Measurements from ENCODE around the gene APC2.
"Not testable (repeated sequence)": the region's sequence is repeated elsewhere in the genome, so short reads cannot be mapped to it uniquely, and the experiment has no call there.

APC2 gene

DNA sequence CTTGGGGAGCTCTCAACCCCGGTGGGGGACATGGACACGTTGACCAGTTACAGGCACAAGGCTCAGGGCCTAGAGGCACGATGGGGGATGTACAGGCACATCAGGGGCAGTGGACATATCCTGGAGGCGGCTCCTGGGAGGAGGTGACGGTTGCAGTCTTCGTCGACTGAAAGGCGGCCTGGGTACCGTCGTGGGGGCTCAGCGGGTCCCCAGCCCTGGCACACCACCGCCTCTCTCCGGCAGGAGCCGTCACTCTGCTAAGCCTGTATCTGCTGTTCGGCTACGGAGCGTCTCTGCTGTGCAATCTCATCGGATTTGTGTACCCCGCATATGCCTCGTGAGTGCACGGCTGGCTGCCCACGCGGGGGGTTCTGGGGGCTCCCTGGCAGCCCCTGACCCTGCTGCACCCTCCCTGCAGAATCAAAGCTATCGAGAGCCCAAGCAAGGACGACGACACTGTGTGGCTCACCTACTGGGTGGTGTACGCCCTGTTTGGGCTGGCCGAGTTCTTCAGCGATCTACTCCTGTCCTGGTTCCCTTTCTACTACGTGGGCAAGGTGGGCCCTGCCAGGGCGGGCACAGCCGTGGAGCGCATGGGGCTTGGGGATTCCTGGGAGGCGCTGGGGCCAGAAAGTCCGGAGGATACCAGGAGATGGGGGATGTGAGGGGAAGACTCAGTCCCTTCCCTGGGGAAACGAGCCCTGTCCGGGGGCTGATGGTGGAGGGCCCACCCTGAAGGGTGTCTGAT is 45.3 kb downstream of the APC2 start:
- TF ChIP-seq EZH2 (IDR thresholded peaks at IDR 0.05) (no peak), POLR2AphosphoS5 (IDR thresholded peaks at IDR 0.05; ENCODE audit: borderline replicate concordance, low read depth, low read length) (no peak), FOXP2 (optimal IDR thresholded peaks at IDR 0.05; ENCODE audit: control extremely low read depth, extremely low read length, insufficient read depth) (no peak)
- H3K9ac ChIP-seq (ENCODE audit: insufficient read length) = no peak overlapping the region
- no peaks in the 10 kb centered on the region for H3K9me3 ChIP-seq (ENCODE audit: low read depth, low read length)
- no peak overlapping the region for H3K27ac ChIP-seq
- H3K4me3 ChIP-seq = no peak overlapping the region
- no peak for DNase-seq (ENCODE audit: low read depth, low spot score)
- no peaks in the 10 kb centered on the region for H3K36me3 ChIP-seq (ENCODE audit: insufficient read depth, low read length)

DNA sequence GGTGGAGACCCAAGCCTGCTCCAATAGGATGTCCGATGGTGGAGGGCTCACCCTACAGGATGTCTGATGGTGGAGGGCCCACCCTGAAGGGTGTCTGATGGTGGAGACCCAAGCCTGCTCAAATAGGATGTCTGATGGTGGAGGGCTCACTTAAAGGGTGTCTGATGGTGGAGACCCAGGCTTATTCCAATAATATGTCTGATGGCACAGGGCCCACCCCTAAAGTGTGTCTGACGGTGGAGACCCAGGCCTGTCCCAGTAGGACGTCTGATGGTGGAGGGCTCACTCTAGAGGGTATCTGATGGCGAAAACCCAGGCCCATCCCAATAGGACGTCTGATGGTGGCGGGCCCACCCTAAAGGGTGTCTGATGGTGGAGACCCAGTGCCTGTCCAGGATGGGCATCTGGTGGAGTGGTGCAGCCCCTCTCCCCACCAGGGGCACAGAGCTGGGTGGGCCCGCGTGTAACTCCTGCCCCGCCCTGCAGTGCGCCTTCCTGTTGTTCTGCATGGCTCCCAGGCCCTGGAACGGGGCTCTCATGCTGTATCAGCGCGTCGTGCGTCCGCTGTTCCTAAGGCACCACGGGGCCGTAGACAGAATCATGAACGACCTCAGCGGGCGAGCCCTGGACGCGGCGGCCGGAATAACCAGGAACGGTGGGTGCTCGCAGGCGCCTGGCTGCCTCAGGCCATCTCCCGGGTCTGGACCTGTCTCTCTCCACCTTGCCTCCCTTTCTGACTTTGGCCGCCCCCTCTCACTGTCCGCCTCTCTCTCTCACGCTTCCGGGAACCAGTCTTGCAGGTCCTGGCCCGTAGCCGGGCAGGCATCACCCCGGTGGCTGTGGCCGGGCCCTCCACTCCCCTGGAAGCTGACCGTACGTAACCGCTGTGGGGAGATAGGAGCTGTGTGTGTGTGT is 46.1 kb downstream of the APC2 start:
- no peak for DNase-seq (ENCODE audit: low read depth, low spot score)
- no peak for TF ChIP-seq EZH2 (IDR thresholded peaks at IDR 0.05)
- TF ChIP-seq POLR2AphosphoS5 (IDR thresholded peaks at IDR 0.05; ENCODE audit: borderline replicate concordance, low read depth, low read length) = no peak
- no peak for TF ChIP-seq FOXP2 (optimal IDR thresholded peaks at IDR 0.05; ENCODE audit: control extremely low read depth, extremely low read length, insufficient read depth)
- Histone ChIP-seq H3K4me3 (no peak overlapping the region), H3K36me3 (ENCODE audit: insufficient read depth, low read length) (no peaks in the 10 kb centered on the region), H3K27ac (no peak overlapping the region), H3K9me3 (ENCODE audit: low read depth, low read length) (no peaks in the 10 kb centered on the region), H3K9ac (ENCODE audit: insufficient read length) (no peak overlapping the region)

DNA sequence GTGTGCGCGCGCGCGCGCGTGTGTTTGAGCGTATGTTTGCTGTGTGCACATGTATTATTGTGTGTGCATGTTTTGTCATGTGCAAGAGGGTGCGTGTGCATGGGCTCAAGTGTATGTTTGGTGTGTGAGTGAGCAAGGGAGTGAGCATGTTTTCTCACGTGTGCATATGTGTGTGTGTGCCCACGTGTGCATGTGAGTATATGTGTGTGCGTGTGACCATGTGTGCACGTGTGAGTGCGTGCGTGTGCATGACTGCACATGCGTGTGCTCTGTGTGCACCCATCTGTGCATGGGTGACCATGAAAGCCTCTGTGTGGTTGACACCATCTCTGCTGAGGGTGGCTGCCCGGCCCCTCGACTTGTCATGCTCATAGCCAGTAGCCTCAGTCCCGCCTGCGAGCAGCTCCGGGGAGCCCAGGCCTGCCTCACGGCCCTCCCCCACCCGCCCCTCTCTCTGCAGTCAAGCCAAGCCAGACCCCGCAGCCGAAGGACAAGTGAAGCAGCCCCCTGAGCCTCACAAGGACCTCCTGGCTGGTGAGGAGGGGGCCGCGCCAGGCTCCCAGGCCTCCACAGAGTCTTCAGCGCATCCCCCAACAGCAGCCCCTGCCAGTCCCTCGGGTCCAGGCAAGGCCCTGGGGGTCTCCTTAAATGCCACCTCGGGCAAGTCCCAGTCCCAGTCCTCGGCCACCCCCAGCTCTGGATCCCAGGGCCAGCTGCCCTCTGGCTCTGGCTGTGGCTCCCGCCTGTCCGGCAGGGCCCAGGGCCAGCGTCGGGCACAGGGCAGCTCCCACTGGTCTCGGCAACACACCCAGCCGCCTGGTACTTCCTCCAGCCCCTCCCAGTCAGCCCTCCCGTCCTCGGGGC is 47.0 kb downstream of the APC2 start:
- no peak for DNase-seq (ENCODE audit: low read depth, low spot score)
- Histone ChIP-seq H3K36me3 (ENCODE audit: insufficient read depth, low read length) (no peaks in the 10 kb centered on the region), H3K9ac (ENCODE audit: insufficient read length) (no peak overlapping the region), H3K9me3 (ENCODE audit: low read depth, low read length) (no peaks in the 10 kb centered on the region), H3K4me3 (no peak overlapping the region), H3K27ac (no peak overlapping the region)
- no peak for TF ChIP-seq EZH2 (IDR thresholded peaks at IDR 0.05)
- no peak for TF ChIP-seq FOXP2 (optimal IDR thresholded peaks at IDR 0.05; ENCODE audit: control extremely low read depth, extremely low read length, insufficient read depth)
- no peak for TF ChIP-seq POLR2AphosphoS5 (IDR thresholded peaks at IDR 0.05; ENCODE audit: borderline replicate concordance, low read depth, low read length)

DNA sequence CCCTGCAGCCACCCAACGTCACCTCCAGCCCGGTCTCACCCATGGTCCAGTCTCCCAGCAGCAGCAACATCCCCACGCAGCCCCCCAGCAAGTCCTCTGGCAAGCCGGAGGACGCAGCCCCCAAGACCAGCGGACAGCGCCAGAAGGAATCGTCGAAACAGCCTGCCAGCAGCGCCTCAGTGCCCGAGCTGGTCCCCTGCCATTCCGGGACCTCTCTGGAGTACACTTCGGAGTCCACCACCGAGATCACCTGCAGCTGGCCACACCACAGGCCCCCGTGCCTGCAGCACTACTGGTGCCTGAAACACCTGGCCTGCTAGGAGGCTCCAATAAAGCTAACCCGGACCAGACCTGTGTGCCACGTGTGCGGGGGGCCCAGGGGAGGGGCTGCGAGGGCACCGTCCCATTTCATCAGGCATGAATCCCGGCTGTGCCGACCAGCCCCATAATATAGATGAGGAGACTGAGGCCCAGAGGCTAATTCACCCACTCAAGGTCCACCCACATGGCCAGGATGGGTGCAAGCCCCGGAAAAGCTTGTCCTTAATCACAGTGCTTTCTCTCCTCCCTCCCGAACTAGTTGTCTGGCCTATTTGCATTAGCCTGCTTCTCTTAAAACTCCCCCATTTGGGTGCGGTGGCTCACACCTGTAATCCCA is 47.8 kb downstream of the APC2 start:
- DNase-seq (ENCODE audit: low read depth, low spot score) = no peak
- no peak for TF ChIP-seq FOXP2 (optimal IDR thresholded peaks at IDR 0.05; ENCODE audit: control extremely low read depth, extremely low read length, insufficient read depth)
- TF ChIP-seq EZH2 (IDR thresholded peaks at IDR 0.05) = no peak
- Histone ChIP-seq H3K9ac (ENCODE audit: insufficient read length) (no peak overlapping the region), H3K9me3 (ENCODE audit: low read depth, low read length) (no peaks in the 10 kb centered on the region), H3K4me3 (no peak overlapping the region; the same call in 1 of the 2 replicates), H3K27ac (no peak overlapping the region), H3K36me3 (ENCODE audit: insufficient read depth, low read length) (no peaks in the 10 kb centered on the region)

DNA sequence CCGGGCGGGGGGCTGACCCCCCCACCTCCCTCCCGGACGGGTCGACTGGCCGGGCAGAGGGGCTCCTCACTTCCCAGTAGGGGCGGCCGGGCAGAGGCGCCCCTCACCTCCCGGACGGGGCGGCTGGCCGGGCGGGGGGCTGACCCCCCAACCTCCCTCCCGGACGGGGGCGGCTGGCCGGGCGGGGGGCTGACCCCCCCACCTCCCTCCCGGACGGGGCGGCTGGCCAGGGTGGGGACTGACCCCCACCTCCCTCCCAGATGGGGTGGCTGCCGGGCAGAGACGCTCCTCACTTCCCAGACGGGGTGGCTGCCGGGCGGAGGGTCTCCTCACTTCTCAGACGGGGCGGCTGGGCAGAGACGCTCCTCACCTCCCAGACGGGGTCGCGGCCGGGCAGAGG is 49.3 kb downstream of the APC2 start:
- H3K9me3 ChIP-seq (ENCODE audit: low read depth, low read length); H3K9ac ChIP-seq (ENCODE audit: insufficient read length); DNase-seq (ENCODE audit: low read depth, low spot score); H3K27ac ChIP-seq; H3K4me3 ChIP-seq; H3K36me3 ChIP-seq (ENCODE audit: insufficient read depth, low read length): not testable (repeated sequence)

GRCh38 chr19:1501200-1501595 is 51.3 kb downstream of the APC2 start:
- no peak overlapping the region for H3K27ac ChIP-seq
- TF ChIP-seq EZH2 (IDR thresholded peaks at IDR 0.05) (no peak), POLR2AphosphoS5 (IDR thresholded peaks at IDR 0.05; ENCODE audit: borderline replicate concordance, low read depth, low read length) (no peak), FOXP2 (optimal IDR thresholded peaks at IDR 0.05; ENCODE audit: control extremely low read depth, extremely low read length, insufficient read depth) (no peak)
- H3K4me3 ChIP-seq = no peak overlapping the region
- no peaks in the 10 kb centered on the region for H3K9me3 ChIP-seq (ENCODE audit: low read depth, low read length)
- H3K36me3 ChIP-seq (ENCODE audit: insufficient read depth, low read length) = no peaks in the 10 kb centered on the region
- DNase-seq (ENCODE audit: low read depth, low spot score) = no peak
- no peak overlapping the region for H3K9ac ChIP-seq (ENCODE audit: insufficient read length)

DNA sequence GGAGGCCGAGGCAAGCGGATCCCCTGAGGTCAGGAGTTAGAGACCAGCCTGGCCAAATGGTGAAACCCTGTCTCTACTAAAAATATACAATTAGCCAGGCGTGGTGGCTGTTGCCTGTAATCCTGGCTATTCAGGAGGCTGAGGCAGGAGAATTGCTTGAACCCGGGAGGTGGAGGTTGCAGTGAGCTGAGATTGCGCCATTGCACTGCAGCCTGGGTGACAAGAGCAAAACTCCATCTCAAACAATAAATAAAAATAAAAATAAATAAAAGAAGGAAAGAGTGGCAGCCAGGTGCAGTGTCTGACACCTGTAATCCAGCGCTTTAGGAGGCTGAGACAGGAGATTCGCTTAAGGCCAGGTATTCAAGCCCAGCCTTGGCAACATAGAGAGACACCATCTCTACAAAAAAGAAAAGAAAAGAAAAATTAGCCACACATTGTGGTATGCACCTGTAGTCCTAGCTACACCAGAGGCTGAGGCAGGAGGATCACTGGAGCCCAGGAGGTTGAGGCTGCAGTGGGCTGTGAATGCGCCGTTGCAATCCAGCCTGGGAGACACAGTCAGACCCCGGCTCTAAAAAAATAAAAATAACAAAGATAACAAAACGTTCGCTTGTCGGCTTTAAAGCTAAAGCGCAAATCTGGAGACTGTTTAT is 52.6 kb downstream of the APC2 start:
- TF ChIP-seq POLR2AphosphoS5 (IDR thresholded peaks at IDR 0.05; ENCODE audit: borderline replicate concordance, low read depth, low read length) = no peak
- no peak for TF ChIP-seq FOXP2 (optimal IDR thresholded peaks at IDR 0.05; ENCODE audit: control extremely low read depth, extremely low read length, insufficient read depth)
- no peak for TF ChIP-seq EZH2 (IDR thresholded peaks at IDR 0.05)
- H3K4me3 ChIP-seq = no peak overlapping the region

More for the DNA sequence above, 52.6 kb downstream of the APC2 start:
- H3K36me3 ChIP-seq (ENCODE audit: insufficient read depth, low read length) = no peaks in the 10 kb centered on the region
- H3K9me3 ChIP-seq (ENCODE audit: low read depth, low read length) = no peaks in the 10 kb centered on the region
- DNase-seq (ENCODE audit: low read depth, low spot score) = no peak
- H3K27ac ChIP-seq = no peak overlapping the region
- peak overlapping the region; percentile 37 for H3K9ac ChIP-seq (ENCODE audit: insufficient read length)

Measured in SK-N-MC (cell line).